GM12872 (cell line): ENCODE data around the gene CRNN.

ENCODE experiments used
- CTCF ChIP-seq: IDR thresholded peaks from 3 replicates; pipeline ENCODE4 v1.5.1; 2011; ENCODE audit warnings: low read depth, mild to moderate bottlenecking, low read length, moderate library complexity; ENCODE audit not compliant: insufficient read depth

The CRNN gene

GRCh38 chr1:152367436-152367835 lies 46.6 kb downstream of the CRNN start:
- no peak for TF ChIP-seq CTCF

- no peak for TF ChIP-seq CTCF
Observed at GRCh38 chr1:152359906-152360305, 54.2 kb downstream of the CRNN start, which contains the start of gene FLG2. FLG2 (minus strand) TSS chr1:152360006; CDS start chr1:152358884, 1,122 bp downstream.
